HepG2 (cell line): ENCODE measurements around the gene PRDX2. TPM values are rescaled to one million over a fixed set of nuclear protein-coding genes. Genes with fewer than 3 reads are reported as not detected.

ENCODE experiments used
- AGO2 ChIP-seq: fragments of 200-400 bp; formaldehyde crosslinking; optimal IDR thresholded peaks from 2 replicates; pipeline ENCODE3; 2017; ENCODE audit warnings: mild to moderate bottlenecking, low read depth, low read length, moderate library complexity
- FOXK1 ChIP-seq: sonication (generic); formaldehyde crosslinking; IDR thresholded peaks from 2 replicates; pipeline ENCODE4 v1.4.0; 2020; ENCODE audit warnings: low read depth, missing genetic modification reagents, borderline replicate concordance
- GABPA ChIP-seq, 2 experiments: IDR thresholded peaks; 2 replicates each; pipeline ENCODE4 v1.6.1; 2011 to 2016; ENCODE audit warnings: low read depth in 2 of 2, low read length in 1 of 2, missing biosample characterization in 1 of 2, missing genetic modification characterization in 1 of 2
- KAT2B ChIP-seq: fragments of 150-350 bp; IDR thresholded peaks from 2 replicates; pipeline ENCODE4 v1.6.1; 2014; ENCODE audit warnings: low read depth, low read length, borderline replicate concordance
- KLF13 ChIP-seq: sonication (generic); formaldehyde crosslinking; IDR thresholded peaks from 2 replicates; pipeline ENCODE4 v1.4.0; 2020; ENCODE audit warnings: mild to moderate bottlenecking, missing genetic modification reagents
- MIER3 ChIP-seq: IDR thresholded peaks from 2 replicates; pipeline ENCODE4 v1.6.1; 2016; ENCODE audit warnings: missing compliant biosample characterization, borderline replicate concordance
- NONO ChIP-seq, 2 experiments: fragments of 450-650 bp in 1 of 2; sonication (generic) in 1 of 2; formaldehyde crosslinking in 1 of 2; IDR thresholded peaks in 1 of 2; conservative IDR thresholded peaks in 1 of 2; 2 replicates each; pipeline versions ENCODE4 v1.6.1 to v1.8.0; 2017 to 2022; ENCODE audit warnings: mild to moderate bottlenecking in 1 of 2, missing genetic modification reagents in 1 of 2, moderate library complexity in 1 of 2
- PAF1 ChIP-seq: IDR thresholded peaks from 2 replicates; pipeline ENCODE4 v1.6.1; 2016; ENCODE audit warnings: missing genetic modification reagents, missing compliant biosample characterization
- PTBP1 ChIP-seq: fragments of 200-400 bp; formaldehyde crosslinking; IDR thresholded peaks from 2 replicates; pipeline ENCODE4 v1.6.1; 2018; ENCODE audit warnings: low read length, low read depth; ENCODE audit not compliant: poor library complexity, severe bottlenecking
- SMAD9 ChIP-seq: sonication (generic); formaldehyde crosslinking; IDR thresholded peaks from 2 replicates; pipeline ENCODE4 v1.5.1; 2020; ENCODE audit warnings: mild to moderate bottlenecking, missing genetic modification reagents
- ZC3H4 ChIP-seq: sonication (generic); formaldehyde crosslinking; IDR thresholded peaks from 2 replicates; pipeline ENCODE4 v1.4.0; 2020; ENCODE audit warnings: missing genetic modification reagents, borderline replicate concordance
- ZNF251 ChIP-seq: sonication (generic); formaldehyde crosslinking; IDR thresholded peaks from 2 replicates; pipeline ENCODE4 v1.9.0; 2021; ENCODE audit warnings: mild to moderate bottlenecking, missing genetic modification reagents
- ZNF3 ChIP-seq: IDR thresholded peaks from 2 replicates; pipeline ENCODE4 v1.7.0; 2017; ENCODE audit warnings: inconsistent platforms
- ZNF329 ChIP-seq: sonication (generic); formaldehyde crosslinking; IDR thresholded peaks from 2 replicates; pipeline ENCODE4 v1.9.0; 2021; ENCODE audit warnings: low read depth, mild to moderate bottlenecking, missing genetic modification reagents
- ZNF460 ChIP-seq: sonication (generic); formaldehyde crosslinking; IDR thresholded peaks from 2 replicates; pipeline ENCODE4 v1.5.1; 2020; ENCODE audit warnings: missing genetic modification reagents, mild to moderate bottlenecking, borderline replicate concordance
- polyA plus RNA-seq, 8 experiments: library from polyadenylated mRNA; depleted of rRNA in 3 of 8; stranded (reverse) in 7 of 8; unstranded in 1 of 8; fragments of >200 nt; fragmentation: Illumina TruSeq in 4 of 8; extraction: Trizol in 4 of 8; gene quantifications; 2 replicates each; pipeline versions ENCODE4 v1.2.1 to v1.2.3, GENCODE V29; 2011 to 2016; ENCODE audit warnings: low read depth in 4 of 8, missing spikeins in 1 of 8, mixed read lengths in 1 of 8; ENCODE audit not compliant: insufficient read depth in 1 of 8
- total RNA-seq, 5 experiments: library from RNA; depleted of rRNA; stranded (reverse); fragments of >200 nt; fragmentation: Illumina TruSeq; extraction: Trizol; gene quantifications; 2 replicates each; pipeline ENCODE4 v1.2.3, GENCODE V29; 2016; ENCODE audit warnings: low read depth in 1 of 5
- TF ChIP-seq, protein P1 (sequence below): sonication (generic); formaldehyde crosslinking; IDR thresholded peaks from 2 replicates; pipeline ENCODE4 v1.4.0; 2020; ENCODE audit warnings: missing genetic modification reagents, borderline replicate concordance
- TF ChIP-seq, protein P2 (sequence below): sonication (generic); formaldehyde crosslinking; IDR thresholded peaks from 2 replicates; pipeline ENCODE4 v1.8.0; 2022; ENCODE audit warnings: missing genetic modification reagents, low read depth, mild to moderate bottlenecking, borderline replicate concordance
- TF ChIP-seq, protein P3 (sequence below): sonication (generic); formaldehyde crosslinking; IDR thresholded peaks from 2 replicates; pipeline ENCODE4 v1.4.0; 2020; ENCODE audit warnings: low read depth, missing genetic modification reagents
- TF ChIP-seq, protein P4 (sequence below): sonication (generic); formaldehyde crosslinking; IDR thresholded peaks from 2 replicates; pipeline ENCODE4 v1.4.0; 2020; ENCODE audit warnings: missing genetic modification reagents, mild to moderate bottlenecking, borderline replicate concordance
- TF ChIP-seq, protein P5 (sequence below): sonication (generic); formaldehyde crosslinking; IDR thresholded peaks from 2 replicates; pipeline ENCODE4 v1.5.0; 2020; ENCODE audit warnings: missing genetic modification reagents

The PRDX2 gene
- total and polyA plus RNA-seq, 2 of the 13 experiments (the other 11 are each of a cell fraction or from before 2014, with no cell fraction given), result 218 to 381 TPM

DNA sequence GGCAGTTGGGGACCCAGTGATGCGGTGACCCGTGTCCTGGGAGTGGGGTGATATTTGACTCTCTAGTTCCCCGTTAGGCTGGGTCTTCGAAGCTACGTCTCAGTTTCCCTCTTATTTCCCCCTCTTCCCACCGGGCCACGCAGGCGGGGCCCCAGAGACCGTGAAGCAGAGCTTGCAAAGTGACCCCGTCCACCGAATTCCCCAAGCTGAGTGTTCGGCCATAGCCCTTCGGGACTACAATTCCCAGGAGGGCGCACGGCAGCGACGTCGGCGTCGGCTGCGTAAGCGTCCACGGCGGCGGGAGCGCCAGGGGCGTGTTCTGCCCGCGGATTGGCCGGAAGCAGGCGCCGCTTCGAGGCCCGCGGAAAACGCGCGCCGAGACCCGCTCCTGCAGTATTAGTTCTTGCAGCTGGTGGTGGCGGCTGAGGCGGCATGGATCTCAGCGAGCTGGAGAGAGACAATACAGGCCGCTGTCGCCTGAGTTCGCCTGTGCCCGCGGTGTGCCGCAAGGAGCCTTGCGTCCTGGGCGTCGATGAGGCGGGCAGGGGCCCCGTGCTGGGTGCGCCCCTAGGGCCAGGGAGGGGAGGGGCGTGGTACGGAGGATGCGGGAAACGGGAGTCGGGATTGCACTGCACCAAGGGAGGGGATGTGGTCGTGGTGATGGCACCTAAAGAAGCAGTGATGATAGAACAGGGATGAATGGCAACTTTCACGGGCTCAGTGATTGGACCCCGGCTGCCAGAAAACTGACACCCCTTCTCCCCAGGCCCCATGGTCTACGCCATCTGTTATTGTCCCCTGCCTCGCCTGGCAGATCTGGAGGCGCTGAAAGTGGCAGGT lies 4.9 kb upstream of the PRDX2 start, which contains the start of gene RNASEH2A (continued):
- TF ChIP-seq, protein P1, sequence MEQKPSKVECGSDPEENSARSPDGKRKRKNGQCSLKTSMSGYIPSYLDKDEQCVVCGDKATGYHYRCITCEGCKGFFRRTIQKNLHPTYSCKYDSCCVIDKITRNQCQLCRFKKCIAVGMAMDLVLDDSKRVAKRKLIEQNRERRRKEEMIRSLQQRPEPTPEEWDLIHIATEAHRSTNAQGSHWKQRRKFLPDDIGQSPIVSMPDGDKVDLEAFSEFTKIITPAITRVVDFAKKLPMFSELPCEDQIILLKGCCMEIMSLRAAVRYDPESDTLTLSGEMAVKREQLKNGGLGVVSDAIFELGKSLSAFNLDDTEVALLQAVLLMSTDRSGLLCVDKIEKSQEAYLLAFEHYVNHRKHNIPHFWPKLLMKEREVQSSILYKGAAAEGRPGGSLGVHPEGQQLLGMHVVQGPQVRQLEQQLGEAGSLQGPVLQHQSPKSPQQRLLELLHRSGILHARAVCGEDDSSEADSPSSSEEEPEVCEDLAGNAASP, result peak; percentile 56; the same call in 1 of the 2 replicates
- TF ChIP-seq ZNF329 (CRISPR knock-in tag) (peak; percentile 53; the same call in 1 of the 2 replicates), ZNF3 (CRISPR knock-in tag) (no peak), GABPA (IDR thresholded peaks at IDR 0.05; ENCODE audit: low read depth, low read length) (no peak), GABPA (CRISPR knock-in tag; IDR thresholded peaks at IDR 0.05; ENCODE audit: low read depth) (peak; percentile 49; the same call in 1 of the 2 replicates), ZC3H4 (CRISPR knock-in tag) (no peak), KAT2B (no peak), ZNF460 (CRISPR knock-in tag) (no peak), SMAD9 (CRISPR knock-in tag) (no peak), PAF1 (no peak), KLF13 (no peak), NONO (IDR thresholded peaks at IDR 0.05) (no peak), NONO (CRISPR knock-in tag; conservative IDR thresholded peaks at IDR 0.05) (peak; percentile 86), PTBP1 (no peak), MIER3 (CRISPR knock-in tag) (peak; percentile 69; the same call in 1 of the 2 replicates), ZNF251 (CRISPR knock-in tag) (no peak), AGO2 (no peak), FOXK1 (CRISPR knock-in tag) (peak; percentile 70; the same call in 1 of the 2 replicates)
- TF ChIP-seq, protein P2, sequence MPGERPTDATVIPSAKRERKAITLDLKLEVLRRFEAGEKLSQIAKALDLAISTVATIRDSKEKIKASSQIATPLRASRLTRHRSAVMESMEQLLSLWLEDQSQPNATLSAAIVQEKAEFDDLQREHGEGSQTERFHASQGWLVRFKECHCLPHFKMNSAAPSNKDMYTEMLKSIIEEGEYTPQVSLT (CRISPR knock-in tag), result no peak; the same call in 1 of the 2 replicates
- TF ChIP-seq, protein P3, sequence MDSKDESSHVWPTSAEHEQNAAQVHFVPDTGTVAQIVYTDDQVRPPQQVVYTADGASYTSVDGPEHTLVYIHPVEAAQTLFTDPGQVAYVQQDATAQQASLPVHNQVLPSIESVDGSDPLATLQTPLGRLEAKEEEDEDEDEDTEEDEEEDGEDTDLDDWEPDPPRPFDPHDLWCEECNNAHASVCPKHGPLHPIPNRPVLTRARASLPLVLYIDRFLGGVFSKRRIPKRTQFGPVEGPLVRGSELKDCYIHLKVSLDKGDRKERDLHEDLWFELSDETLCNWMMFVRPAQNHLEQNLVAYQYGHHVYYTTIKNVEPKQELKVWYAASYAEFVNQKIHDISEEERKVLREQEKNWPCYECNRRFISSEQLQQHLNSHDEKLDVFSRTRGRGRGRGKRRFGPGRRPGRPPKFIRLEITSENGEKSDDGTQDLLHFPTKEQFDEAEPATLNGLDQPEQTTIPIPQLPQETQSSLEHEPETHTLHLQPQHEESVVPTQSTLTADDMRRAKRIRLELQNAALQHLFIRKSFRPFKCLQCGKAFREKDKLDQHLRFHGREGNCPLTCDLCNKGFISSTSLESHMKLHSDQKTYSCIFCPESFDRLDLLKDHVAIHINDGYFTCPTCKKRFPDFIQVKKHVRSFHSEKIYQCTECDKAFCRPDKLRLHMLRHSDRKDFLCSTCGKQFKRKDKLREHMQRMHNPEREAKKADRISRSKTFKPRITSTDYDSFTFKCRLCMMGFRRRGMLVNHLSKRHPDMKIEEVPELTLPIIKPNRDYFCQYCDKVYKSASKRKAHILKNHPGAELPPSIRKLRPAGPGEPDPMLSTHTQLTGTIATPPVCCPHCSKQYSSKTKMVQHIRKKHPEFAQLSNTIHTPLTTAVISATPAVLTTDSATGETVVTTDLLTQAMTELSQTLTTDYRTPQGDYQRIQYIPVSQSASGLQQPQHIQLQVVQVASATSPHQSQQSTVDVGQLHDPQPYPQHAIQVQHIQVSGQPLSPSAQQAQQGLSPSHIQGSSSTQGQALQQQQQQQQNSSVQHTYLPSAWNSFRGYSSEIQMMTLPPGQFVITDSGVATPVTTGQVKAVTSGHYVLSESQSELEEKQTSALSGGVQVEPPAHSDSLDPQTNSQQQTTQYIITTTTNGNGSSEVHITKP (CRISPR knock-in tag), result peak; percentile 91
- TF ChIP-seq, protein P4, sequence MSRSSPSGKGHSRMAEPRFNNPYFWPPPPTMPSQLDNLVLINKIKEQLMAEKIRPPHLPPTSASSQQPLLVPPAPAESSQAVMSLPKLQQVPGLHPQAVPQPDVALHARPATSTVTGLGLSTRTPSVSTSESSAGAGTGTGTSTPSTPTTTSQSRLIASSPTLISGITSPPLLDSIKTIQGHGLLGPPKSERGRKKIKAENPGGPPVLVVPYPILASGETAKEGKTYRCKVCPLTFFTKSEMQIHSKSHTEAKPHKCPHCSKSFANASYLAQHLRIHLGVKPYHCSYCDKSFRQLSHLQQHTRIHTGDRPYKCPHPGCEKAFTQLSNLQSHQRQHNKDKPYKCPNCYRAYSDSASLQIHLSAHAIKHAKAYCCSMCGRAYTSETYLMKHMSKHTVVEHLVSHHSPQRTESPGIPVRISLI (CRISPR knock-in tag), result peak; percentile 23; the same call in 1 of the 2 replicates
- TF ChIP-seq, protein P5, sequence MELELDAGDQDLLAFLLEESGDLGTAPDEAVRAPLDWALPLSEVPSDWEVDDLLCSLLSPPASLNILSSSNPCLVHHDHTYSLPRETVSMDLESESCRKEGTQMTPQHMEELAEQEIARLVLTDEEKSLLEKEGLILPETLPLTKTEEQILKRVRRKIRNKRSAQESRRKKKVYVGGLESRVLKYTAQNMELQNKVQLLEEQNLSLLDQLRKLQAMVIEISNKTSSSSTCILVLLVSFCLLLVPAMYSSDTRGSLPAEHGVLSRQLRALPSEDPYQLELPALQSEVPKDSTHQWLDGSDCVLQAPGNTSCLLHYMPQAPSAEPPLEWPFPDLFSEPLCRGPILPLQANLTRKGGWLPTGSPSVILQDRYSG (CRISPR knock-in tag), result no peak
